HCEC 1CT (cell line): Measurements from ENCODE around the gene METTL26.

Experiments
- DNase-seq: peaks from one replicate; pipeline ENCODE4 v3.0.0-alpha.2; 2017

The METTL26 gene

DNA sequence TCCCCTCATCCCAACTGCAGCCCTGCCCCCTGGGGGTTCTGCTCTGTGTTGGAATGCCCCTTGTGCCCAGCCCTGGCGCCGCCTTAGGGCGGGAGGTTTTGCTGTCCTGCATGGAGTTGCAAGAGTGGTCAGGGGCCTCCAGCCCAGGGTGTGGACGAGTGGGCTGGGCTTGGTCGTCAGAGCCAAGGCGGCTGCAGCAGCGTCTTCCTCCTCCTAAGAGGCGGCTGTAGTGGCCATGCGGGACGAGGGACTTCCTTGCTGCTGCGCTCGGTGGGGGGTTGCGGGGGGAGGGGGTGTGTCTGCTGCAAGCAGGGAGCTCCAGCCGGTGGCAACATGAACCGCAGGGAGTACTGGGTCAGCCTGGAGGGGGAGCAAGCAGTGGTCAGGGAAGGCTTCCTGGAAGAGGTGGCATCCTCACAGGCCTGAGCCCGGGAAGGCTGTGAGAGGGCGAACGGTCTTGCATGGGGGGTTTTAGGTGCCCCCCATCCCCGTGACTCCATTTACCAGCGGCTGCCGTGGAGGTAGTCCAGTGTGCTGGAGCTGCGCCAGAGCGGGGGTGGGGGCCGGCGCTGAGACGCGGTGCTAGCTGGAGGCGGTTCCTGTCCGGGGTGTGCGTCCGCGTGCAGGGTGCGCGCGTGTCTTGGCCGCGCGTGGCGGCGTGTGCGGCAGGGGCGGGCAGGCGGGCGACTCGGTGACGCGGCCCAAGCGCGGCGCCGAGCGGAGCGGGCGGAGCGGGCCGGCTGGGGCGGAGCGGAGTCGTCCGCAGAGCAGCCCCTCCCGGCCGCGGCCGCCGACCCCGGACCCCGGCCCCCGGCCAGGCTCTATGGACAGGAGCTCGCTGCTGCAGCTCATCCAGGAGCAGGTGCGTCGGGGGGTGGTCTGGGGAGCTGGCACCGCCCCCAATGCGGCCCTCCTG lies 39.1 kb upstream of the METTL26 start, which contains the start of gene RHBDL1:
Gene RHBDL1, plus strand, starts transcription at position 704 of the 916 bp plus-strand sequence. Its CDS starts 120 bp downstream, at position 824.
- DNase-seq = no peak

DNA sequence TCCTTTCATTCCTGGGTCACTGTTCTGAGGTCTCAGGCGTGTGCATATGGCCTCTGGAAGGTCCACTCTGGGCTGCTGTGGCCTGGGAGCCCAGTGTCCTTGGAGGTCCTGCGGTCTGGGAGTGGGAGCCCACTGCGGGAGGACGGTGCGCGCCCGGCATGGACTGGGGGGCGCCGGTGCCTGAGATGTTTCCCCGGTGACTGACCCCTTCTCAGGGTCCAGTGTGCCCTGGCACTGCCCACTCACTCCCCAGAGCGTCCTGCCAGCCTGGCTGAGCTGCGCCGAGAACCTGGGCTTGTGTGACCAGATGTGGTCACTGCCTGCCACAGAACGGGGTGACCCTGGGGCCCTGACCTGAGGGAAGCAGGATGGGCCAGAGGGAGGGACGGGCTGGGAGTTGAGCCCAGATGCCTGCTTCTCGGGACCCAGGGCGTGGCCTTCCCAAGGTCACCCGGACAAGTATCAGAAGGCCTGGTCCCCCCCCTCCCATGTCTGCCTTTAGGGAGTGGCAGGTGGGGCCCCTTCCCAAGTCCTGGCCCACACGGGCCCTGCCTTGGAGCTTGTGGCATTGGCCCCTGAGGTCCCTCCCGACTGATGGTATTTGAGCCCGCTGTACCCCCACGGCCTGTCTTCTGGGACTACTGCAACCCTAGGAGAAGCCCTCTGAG lies 38.2 kb upstream of the METTL26 start:
- no peak for DNase-seq

DNA sequence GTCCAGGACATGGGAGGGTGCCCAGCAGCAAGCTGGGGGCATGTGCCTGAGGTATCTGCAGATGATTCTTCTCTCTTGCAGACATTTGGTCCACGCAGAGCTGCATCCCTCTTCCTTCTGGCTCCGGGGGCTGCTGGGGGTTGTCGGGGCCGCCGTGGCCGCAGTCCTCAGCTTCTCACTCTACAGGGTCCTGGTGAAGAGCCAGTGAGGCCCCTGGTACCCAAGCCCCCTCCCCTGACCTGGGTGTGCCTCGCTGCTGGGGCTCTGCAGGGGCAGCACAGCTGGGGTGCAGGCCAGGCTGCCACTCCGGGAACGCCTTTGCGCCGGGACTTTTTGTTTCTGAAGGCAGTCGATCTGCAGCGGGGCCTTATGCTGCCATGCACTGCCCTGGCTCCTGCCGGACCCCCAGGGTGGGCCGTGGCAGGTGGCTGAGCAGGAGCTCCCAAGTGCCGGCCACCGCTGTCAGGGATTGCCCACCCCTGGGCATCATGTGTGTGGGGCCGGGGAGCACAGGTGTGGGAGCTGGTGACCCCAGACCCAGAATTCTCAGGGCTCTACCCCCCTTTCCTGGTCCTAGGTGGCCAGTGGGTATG lies 37.4 kb upstream of the METTL26 start:
- DNase-seq = no peak

DNA sequence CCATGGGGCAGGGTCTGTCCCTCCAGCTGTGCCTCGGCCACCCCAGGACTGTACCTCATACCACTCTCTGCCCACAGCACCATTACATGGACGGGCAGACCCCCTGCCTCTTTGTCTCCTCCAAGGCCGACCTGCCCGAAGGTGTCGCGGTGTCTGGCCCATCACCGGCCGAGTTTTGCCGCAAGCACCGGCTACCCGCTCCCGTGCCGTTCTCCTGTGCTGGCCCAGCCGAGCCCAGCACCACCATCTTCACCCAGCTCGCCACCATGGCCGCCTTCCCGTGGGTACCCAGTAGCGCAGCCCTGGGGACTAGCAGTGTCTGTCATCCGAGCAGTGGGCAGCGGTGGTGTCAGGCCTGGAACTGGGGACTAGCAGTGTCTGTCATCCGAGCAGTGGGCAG lies 36.7 kb upstream of the METTL26 start:
- DNase-seq = no peak

DNA sequence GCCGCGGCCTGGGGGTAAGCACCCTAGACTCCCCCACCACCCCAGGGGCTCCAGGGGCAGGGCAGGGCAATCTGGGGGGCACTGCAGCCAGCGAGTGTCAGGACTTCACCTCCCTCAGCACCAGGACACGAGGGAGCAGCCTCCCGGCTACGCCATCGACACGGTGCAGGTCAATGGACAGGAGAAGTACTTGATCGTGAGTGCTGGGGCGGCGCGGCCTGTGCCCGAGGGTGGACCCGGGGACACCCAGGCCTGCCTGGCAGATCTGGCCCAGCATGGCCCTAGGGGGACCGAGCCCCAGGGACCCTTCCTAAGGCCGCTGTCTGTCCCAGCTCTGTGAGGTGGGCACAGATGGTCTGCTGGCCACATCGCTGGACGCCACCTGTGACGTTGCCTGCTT lies 36.3 kb upstream of the METTL26 start:
- no peak for DNase-seq

DNA sequence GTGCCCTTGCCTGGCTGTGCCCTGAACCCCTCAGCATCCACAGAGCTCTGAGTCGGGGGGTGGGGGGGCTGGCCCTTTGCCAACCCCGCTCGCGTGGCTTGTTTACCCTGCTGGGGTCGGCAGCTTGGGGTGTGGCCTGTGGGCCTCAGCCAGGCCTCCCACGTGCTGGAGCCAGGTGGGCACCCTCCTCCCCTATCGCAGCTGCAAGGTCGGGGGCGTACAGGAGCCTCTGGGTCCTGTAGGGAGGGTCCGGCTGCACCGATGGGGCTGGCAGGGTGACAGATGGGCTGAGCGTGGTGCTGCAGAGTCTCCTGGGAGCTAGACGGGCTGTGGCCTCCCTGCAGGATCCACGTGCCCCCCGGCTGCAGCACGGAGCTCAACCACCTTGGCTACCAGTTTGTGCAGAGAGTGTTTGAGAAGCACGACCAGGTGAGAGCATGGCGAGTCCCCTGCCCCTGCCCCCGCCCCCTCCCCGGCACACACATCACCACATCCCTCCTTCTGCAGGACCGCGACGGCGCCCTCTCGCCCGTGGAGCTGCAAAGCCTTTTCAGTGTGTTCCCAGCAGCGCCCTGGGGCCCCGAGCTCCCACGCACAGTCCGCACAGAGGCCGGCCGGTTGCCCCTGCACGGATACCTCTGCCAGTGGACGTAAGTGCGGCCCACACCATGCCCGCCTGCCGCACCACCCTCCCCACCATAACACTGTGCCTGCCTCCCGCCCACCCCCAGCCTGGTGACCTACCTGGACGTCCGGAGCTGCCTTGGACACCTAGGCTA lies 35.4 kb upstream of the METTL26 start:
- DNase-seq = no peak

DNA sequence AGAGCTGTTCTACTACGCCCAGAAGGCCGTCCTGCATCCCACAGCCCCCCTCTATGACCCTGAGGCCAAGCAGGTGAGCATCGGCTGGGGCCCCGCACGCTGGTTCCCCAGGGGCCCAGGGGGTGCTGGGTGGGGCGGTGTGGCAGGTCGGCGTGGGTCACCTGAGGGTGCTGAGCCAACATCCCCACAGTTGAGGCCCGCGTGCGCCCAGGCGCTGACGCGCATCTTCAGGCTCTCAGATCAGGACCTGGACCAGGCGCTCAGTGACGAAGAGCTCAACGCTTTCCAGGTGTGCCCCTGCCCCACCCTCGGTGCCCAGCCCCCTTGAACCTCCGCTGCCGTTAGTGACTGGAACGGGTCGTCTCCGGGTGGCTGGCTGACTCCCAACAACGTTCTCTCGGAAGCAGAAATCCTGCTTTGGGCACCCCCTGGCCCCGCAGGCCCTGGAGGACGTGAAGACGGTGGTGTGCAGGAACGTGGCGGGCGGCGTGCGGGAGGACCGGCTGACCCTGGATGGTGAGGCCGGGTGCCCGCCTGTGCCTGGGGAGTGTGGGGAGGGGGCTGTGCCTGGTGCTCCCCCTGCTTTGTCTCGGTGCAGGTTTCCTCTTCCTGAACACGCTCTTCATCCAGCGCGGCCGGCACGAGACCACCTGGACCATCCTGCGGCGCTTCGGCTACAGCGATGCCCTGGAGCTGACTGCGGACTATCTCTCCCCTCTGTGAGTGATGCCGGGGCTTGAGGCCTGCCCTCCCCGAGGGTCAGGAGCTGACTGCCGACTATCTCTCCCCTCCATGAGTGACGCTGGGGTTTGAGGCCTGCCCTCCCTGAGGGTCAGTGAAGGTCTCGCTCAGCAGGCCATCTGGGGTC lies 34.6 kb upstream of the METTL26 start:
- no peak for DNase-seq

DNA sequence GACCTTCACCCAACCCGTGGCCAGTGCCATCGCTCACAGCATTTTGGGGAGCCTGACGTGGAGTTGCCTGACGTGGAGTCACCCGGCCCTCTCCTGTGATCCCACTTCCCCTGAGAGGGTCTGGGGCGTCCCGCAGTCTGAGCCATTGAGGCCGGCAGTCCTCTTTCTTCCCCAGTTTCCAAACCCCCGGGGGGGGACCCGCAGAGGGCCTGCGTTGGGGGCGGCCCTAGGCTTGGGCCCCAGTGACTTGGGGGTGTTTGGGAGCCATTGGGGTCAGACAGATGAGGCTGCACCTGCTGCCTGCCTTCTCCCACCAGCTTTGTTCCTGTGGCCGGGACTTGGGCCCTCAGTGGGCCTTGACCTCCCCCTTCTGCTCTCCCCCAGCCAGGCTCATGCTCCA lies 33.6 kb upstream of the METTL26 start:
- DNase-seq = no peak

DNA sequence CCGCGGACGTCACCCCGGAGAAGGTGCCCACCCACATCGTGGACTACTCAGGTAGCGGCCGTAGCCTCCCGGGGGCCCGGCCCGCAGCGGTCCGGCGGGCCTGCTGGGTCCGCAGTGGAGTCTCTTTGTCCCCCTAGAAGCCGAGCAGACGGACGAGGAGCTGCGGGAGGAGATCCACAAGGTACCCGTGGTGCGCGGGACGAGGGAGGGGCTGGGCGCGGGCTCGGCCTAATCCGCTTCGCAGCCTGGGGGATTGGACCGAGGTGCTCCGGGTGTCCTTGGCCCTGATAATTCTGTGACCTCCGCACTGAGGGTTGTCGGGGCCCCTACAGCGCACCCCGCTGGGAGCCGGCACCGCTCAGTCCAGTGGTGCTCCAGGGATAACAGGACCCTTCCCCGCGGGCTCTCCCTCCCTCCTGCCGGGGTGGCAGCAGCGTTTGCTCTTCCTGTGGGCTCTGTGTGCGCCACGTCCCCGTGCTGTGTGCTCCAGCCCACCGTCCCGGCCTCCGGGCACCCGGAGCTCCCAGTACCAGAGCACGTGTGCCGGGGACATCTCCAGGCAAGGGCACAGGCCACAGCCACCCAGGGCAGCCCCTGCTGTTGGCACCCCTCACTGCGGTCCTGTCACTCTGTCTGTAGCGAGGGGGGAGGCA lies 32.5 kb upstream of the METTL26 start:
- no peak for DNase-seq

DNA sequence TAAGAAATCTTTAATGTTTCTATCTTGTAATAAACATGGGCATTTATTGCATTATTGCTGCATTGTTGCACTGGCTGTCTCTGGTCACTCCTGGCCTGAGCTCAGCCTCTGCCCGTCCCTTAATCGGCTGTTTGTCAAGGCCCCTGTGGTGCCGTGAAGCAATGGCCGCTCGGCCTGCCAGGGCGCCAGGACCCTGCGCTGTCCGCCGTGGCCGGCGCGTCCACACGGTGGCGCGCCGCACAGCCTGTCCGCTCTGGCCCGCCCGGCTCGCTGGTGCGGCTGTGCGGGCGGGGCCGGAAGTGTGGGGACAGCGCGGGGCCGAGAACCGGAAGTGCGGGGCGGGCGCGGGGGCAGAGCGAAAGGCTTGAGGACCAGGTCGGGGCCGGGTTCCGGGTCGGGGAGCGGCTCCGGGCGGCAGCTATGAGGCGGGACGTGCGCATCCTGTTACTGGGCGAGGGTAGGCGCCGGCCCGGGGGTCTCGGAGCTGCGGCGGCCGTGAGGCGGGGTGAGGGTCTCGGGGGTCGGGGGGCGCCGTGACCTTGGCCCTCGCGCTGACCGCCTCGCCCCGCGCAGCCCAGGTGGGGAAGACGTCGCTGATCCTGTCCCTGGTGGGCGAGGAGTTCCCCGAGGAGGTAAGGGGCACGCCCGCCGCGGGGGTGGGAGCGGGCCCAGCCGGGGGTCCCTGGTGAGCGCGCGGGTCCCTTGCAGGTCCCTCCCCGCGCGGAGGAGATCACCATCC lies 31.8 kb upstream of the METTL26 start, which contains the start of gene RHOT2:
Gene RHOT2, plus strand, starts transcription at position 353 of the 739 bp plus-strand sequence. Its CDS starts 68 bp downstream, at position 421.
- DNase-seq = peak; percentile 89

DNA sequence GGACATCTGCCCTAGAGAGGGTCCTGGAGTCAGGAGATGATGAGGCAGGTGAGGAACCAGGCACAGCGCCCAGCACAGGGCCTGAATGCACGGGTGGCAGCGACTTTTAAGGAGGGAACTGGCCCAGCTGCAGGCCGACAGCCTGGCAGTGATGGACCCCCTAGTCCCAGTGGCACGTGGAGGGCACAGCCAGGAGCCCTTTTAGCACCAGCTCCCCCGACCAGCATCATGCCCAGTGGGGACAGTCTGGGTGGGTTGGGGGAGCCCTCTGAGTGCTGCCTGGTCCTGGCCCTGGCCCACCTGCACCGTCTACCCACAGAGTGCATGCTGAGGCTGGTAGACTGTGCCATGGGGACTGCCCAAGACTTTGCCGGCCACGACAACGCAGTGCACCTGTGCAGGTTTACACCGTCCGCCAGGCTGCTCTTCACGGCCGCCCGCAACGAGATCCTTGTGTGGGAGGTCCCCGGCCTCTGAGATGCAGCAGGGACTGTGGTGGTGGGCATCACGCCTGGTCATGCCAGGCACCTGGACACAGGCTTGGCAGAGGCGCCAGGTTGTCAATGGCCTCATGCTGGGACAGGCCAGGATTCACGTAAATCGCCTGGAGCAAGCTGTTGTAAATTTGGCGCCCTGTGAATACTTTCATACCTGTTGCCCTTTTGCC lies 31.1 kb upstream of the METTL26 start:
- DNase-seq = no peak

DNA sequence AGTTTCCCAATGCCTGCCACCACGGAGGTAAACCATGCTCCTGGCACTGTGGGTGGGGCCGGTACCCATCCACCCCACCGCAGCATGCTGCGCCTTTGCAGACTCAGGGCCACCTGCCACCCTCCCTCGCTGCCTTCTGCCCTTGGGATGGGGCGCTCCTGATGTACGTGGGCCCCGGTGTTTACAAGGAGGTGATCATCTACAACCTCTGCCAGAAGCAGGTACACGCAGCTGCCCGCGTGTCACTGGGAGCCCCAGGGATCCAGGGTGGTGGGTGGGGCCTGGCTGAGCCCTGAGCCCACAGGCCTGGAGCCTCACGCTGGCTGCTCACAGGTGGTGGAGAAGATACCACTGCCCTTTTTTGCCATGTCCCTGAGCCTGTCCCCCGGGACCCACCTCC lies 30.5 kb upstream of the METTL26 start:
- no peak for DNase-seq

DNA sequence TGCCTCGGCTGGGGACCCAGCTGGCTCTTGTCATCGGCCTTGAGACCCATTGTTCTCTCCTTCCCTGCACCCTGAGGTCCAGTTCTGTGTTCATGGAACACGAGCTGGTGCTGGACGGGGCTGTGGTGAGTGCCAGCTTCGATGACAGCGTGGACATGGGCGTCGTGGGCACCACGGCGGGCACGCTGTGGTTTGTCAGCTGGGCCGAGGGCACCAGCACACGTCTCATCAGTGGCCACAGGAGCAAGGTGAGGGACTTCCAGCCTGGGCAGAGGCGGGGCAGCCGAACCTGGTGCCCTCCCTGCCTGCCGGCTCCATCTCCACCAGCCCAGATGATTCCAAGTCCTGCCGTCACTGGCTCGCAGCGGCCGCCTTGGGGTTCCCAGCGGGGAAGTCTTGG lies 26.5 kb upstream of the METTL26 start:
- no peak for DNase-seq

DNA sequence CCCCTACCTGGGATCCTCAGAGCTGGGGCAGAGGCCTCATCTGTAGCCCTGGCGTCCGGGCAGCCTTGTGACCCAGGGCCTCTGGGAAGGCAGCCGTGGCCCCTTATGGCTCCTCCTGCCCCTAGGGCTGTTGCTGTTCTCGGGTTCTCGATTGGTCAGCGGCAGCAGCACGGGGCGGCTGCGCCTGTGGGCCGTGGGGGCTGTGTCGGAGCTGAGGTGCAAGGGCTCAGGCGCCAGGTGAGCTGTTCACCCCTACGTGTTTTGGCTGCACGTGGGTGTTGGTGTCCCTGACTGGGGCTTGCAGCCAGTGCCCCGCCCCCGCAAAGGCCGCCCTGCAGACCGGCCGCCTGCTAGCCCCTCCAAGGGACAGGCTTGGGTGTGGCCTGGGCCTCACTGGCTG lies 26.0 kb upstream of the METTL26 start:
- no peak for DNase-seq

DNA sequence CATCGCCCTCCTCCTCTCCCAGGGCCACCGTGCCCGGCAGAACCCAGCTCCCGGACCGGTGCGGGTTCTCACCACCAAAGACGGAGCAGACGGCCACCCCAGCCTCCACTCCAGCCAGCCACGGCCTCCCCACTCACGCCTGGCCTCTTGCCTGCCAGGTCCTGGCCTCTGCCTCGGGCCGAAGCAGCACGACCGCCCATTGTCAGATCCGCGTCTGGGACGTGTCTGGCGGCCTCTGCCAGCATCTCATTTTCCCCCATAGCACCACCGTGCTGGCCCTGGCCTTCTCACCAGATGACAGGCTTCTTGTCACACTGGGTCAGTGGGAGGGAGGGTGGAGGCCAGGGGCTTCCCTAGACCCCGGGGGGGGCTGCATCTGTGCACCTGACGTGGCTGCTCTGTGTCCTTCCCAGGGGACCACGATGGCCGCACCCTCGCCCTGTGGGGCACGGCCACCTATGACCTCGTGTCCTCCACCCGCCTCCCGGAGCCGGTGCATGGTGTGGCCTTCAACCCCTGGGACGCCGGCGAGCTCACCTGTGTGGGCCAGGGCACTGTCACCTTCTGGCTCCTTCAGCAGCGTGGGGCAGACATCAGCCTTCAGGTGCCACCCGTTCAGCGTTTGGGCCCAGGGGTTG lies 25.2 kb upstream of the METTL26 start:
- DNase-seq = no peak

DNA sequence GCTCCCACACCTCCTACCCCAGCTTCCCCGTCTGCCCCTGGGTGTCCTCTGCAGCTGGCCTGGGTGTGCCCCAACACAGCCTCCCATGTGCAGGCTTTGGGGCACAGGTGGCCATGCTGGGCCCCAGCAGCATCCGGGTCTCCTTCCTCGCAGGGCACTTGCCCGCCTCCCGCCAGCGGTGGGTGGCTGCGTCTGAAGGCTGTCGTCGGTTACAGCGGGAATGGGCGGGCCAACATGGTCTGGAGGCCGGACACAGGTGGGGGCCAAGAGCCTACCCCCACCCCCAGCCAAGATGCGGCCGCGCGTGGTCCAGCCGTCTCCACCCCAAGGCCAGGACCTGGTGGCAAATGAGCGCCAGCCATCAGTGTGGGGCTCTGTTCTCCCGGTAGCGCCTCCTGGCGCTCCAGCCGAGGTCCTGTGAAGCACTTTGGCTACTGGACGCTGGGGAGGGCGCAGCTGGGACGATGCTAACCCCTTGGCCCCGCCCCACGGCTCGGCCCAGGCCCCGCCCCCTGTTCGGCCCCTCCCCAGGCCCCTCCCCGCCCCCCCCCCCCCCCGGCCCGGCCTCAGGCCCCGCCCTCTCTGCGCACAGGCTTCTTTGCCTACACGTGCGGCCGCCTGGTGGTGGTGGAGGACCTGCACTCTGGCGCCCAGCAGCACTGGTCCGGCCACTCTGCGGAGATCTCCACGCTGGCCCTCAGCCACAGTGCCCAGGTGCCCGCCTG lies 24.5 kb upstream of the METTL26 start:
- DNase-seq = peak; percentile 77

DNA sequence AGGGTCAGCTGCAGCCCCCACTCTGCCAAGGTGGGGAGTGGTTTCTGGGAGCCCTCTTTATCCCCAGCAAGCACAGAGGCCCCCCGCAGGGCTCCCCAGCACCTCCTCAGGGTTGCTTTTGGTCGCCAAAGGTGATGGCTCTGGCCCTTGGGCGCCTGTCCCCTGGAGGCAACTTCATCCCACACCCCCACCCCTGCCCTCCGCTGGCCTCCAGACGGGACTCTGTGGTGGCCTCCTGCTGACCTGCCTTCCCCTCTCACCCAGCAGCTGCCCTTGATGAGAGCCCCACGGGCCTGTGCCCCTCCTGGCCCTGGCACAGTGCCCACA lies 24.0 kb upstream of the METTL26 start:
- DNase-seq = no peak

DNA sequence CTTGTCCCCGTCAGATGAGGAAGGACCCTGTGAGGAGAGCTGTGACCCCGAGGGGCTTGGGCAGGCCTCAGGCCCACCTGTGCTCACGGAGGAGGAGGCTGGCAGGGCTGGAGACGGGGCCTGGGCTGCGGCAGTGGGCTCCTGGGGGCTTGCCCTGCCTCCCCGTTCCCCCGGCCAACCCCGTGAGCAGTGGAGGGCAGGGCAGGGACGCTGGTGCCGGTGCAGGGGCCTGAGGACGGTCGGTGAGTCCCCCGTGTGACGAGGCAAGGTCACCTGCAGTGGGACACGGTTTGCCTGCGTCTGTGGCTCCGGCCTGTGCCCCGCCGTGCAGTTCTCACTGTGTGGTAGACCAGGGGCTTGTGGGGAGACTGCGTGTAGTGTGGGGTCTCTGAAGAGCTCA lies 23.5 kb upstream of the METTL26 start:
- DNase-seq = no peak
